Daoy (cell line): ENCODE data around the gene RAB40B. TPM values are rescaled to one million over a fixed set of nuclear protein-coding genes. Genes with fewer than 3 reads are reported as not detected.
"Not testable (repeated sequence)": the region's sequence is repeated elsewhere in the genome, so short reads cannot be mapped to it uniquely, and the experiment has no call there.

ENCODE experiments used
- DNase-seq: peaks from one replicate; pipeline ENCODE4 v3.0.0-alpha.2; 2015; ENCODE audit warnings: low read depth
- total RNA-seq: library from RNA; depleted of rRNA; stranded (reverse); fragments of >200 nt; shearing (Covaris generic); gene quantifications from 2 replicates; pipeline ENCODE4 v1.2.3, GENCODE V29; 2014

RAB40B gene
- total RNA-seq, 1 experiment from 2014 or later = 1.5 TPM

DNA sequence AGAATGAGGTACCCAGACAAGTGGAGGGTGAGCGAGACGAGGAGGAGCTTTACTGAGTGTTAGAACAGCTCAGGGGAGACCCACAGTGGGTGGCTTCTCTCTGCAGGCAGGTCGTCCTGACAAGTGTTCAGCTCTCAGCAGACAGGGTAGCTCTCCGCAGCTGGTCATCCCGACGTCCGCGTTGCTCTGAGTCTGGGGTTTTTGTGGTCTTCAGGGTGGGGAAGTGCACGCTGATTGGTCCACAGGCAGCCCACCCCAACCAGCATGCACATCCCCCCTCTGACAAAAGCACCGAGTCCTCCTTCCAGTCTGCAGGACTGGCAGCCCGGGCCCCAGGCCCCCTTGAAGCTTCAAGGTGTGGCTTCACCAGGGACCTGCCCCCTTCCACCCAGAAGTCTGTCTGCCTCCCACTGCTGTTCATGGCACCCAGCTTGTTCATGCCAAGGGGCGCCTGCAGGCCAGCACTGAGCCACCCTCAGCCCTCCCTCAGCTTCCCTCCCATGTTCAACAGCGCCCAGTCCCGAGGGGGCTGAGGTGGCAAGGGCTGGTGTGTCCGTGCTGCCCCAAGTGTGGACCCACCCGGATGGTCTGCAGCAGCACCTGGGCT lies 30.4 kb downstream of the RAB40B start:
- no peak for DNase-seq

- DNase-seq = no peak
These were observed 30.9 kb downstream of the RAB40B start for GRCh38 chr17:82667668-82668000.

DNA sequence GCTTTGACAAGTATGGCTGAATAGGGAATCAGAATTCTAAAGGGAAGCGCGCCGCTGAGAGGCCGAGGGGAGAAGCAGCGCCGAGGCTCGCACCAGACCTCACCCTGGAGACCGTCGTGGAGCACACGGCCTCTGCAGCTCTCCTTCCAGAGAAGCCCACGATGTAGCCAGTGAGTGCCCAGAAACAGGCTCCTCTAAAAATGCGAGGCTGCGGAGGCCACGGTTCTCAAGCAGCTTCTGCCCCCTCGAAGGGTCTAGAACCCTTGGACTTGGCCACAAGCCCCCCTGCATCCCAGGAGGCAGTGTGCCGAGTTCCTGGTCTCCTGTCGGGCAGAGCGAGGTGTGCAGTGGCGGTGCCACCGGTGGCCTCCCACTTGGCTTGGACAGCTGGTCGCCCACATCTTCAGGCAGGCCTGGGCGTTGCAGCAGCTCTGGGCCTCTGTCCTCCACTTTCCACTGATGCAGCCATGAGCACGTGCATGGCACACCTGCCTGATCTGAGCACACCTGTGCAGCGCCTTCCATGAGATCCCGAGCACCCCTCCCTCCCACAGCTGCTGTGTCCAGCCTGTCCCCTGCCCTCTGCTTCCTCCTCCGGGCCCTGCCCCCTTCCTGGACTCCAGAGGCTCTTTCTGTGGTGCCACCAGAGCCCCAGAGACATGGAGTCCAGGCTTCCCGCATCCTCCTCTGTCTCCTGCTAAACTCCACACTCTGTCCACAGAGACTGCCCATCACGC lies 31.4 kb downstream of the RAB40B start:
- DNase-seq = no peak

- DNase-seq = no peak
These were observed 32.6 kb downstream of the RAB40B start for GRCh38 chr17:82665891-82666290.

DNA sequence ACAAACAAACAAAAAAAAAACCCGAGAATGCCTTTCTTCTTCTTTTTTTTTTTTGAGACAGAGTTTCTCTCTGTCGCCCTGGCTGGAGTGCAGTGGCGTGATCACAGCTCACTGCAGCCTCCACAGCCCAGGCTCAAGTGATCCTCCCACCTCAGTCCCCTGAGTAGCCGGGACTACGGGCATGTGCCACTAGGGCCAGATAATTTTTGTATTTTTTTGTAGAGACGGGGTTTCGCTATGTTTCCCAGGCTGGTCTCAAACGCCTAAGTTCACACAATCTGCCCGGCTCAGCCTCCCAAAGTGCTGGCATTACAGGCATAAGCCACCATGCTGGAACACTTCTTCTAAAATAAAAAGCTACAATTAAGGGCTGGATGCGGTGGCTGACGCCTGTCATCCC lies 33.3 kb downstream of the RAB40B start:
- DNase-seq = no peak

DNA sequence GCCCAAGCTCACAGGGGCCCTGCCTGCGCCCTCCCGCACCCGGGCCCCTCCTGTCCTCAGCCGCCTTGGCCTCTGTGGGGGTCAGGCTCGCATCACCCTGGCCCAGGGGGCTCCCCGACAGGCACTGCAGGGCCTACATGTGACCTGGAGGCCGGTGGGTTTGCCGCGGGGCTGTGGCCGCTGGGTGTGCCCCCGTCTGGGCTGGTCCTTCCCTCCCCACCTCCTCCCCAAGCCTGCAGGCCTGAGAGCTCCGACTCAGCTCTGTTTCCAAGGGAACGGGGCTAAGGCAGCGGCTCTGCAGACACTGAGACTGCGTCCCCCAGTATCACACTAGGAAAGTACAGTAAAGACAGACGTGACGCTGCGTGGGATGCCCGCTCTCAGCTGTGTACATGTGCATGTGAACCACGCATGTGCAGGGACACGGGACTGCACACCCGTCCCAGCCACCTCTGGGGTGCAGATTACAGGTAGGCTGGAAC lies 33.8 kb downstream of the RAB40B start:
- DNase-seq = no peak

DNA sequence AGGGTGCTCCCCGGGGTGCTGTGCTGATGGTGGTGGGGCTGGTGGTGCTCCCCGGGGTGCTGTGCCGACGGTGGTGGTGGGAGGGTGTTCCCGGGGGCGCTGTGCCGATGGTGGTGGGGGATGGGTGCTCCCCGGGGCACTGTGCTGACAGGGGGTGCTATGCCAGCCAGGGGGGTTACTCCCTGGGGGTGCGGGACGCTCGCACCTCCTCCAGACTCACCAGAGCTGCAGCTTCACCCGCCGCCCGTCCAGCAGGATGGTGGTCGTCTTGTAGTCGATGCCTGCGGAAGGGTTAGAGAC lies 34.3 kb downstream of the RAB40B start:
- no peak for DNase-seq

GRCh38 chr17:82663381-82664275 lies 34.9 kb downstream of the RAB40B start:
- no peak for DNase-seq

DNA sequence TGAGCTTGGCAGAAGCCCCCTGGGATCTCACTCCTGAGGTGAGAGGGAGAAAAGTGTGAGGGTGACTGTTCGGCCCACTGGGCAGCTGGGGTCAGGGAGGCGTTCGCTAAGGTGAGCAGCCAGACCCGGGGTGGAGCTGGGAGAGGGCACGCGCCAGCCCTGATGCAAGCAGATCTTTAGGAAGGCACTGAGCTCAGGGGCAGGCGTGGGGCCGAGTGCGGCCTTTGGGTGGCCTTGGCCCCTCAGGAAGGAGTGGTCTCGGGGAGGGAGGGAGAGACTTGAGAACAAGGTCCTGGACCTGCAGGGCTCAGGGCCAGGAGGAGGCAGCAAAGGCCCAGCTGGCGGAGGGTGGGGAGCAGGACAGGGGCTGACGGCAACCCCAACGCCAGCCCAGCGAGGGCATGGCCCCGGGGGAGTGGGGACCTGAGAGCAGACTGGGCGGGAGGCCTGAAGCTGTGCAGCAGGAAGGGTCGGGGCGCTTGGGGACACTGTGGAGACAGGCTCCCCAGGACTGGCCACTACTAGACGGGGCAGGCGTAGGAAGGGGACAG lies 35.7 kb downstream of the RAB40B start:
- DNase-seq = no peak

- DNase-seq = no peak
These were observed 36.5 kb downstream of the RAB40B start for GRCh38 chr17:82661717-82662683.

- DNase-seq = no peak
These were observed 38.6 kb downstream of the RAB40B start for GRCh38 chr17:82659886-82660285.

GRCh38 chr17:82658796-82659452 lies 39.6 kb downstream of the RAB40B start:
- no peak for DNase-seq

GRCh38 chr17:82658331-82658730 lies 40.2 kb downstream of the RAB40B start:
- no peak for DNase-seq

DNA sequence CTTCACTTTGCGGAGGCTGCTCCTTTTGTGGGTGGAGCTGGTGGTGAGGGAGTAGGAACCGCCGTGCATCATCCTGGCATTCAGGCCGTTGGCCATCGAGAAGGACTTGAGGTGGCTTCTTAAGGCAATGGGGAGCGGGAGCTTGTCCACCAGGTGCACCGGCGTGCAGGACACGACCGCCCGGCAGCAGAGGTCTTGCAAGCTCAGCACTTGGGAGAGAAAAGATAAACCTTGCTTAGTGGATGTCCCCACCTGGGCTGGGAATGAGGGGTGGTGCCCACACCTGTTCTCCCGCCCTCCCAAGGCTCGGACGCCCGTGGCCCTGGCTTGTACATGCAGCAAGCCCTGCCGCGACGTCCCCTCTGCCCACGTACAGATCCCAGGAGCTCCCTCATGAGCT lies 40.6 kb downstream of the RAB40B start:
- no peak for DNase-seq

DNA sequence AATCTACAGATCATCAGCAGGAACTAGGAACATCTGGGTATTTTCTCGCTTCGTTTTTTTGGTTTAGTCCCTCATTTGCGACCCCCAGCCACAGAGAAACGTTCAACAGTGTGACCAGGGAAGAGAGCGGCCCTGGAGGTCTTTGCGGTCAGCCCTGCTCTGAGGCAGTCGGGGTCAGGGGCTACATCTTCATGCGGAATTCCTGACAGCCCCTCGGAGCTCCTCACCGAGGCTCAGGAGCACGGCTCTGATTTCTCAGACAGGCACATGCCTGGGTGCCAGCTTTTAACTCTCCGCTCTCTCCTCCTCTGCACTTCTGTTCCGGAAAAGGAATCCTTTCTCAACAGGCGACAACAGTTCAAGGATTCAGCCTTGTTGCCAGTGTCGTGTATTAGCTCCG lies 42.2 kb downstream of the RAB40B start:
- no peak for DNase-seq

DNA sequence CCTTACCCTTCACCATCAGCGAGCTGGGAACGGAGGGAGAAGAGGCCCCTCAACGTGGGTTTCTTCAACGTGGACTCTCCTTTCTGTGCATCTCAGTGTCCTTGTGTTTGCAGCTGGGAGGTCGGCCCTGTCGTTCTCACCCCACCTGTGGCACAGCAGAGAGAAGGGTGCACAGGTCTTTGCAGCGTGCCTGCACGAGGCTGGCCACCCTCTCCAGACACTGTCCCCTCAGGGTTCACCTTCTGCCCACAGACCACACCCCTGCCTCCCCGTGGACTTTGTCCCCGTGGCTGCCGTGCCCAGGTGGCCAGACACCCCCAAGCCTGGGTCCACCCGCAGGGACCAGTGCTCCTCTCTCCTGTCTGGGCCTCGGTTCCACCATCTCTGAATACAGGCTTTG lies 43.0 kb downstream of the RAB40B start:
- no peak for DNase-seq

DNA sequence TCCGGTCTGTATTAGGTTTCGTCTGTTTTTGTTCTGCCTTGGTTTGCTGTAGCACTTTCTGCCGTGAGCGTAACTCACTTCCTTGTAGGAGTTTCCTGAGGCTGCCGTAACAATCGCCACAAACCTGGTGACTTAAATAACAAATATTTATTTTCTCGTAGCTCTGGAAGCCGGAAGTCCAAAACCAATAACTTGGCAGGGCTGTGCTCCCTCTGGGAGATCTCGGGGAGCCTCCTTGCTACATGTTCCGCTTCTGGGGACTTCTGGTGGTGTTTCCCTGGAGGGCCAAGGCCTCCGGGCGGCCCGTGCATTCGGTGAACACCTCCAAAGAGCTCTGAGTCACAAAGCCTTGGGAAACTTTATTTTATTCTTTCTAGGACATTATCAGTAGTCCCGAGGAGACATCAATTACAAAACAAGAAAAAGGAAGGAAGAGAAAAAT lies 43.4 kb downstream of the RAB40B start:
- DNase-seq = no peak

- DNase-seq = not testable (repeated sequence)
These were observed 43.9 kb downstream of the RAB40B start for GRCh38 chr17:82654611-82655010.

DNA sequence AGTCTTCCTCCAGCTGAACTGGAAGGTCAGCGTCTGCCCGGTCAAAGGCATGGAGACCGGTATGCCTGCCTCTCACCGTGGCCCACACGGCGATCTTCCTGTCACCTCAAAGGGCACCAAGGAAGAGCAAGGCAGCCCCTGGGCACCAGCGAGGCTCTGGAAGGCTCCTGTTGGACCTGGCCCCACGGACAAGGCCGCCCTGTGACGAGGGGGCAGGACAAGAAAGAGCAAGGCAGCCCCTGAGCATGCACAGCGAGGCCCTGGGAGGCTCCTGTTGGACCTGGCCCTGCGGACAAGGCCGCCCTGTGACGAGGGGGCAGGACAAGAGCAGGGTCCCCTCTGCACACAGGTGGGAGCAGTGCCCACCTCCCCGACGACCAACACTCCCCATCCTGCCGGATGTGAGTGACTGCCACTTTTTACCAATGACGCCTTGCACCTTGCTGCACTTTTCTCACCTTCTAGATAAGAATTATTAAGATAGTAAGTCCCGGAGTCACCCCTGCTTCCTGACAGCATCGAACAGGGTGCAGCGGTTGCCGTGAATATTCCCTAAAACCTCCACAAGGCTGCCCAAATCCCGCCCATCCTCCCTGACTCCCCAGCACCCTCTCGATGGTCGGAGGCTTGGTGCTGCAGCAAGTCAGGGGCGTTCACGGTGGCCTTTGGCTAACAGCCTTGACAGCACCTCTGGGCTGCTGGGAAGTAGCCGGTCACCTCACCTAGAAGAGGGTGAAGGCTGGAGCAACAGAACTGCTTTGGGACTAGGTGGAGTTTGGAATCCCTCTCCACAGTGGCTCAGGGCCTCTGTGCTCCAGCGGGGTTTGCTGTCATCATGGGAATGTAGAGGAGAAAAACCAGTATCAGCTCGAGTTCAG lies 44.6 kb downstream of the RAB40B start:
- DNase-seq = no peak

- DNase-seq = no peak
These were observed 47.8 kb downstream of the RAB40B start for GRCh38 chr17:82650723-82651122.
